BLaER1 (cell line): Measurements from ENCODE around the gene CNTNAP5.

Experiments used
- H3K27ac ChIP-seq: shearing (Covaris generic); formaldehyde crosslinking; 2 replicates; pipeline ENCODE4 v1.8.1; 2022
- H3K27me3 ChIP-seq: shearing (Covaris generic); formaldehyde crosslinking; 2 replicates; pipeline ENCODE4 v1.8.1; 2022
- H3K36me3 ChIP-seq: shearing (Covaris generic); formaldehyde crosslinking; 2 replicates; pipeline ENCODE4 v1.8.1; 2022
- H3K4me1 ChIP-seq: shearing (Covaris generic); formaldehyde crosslinking; 2 replicates; pipeline ENCODE4 v1.8.1; 2022
- H3K4me2 ChIP-seq: shearing (Covaris generic); formaldehyde crosslinking; 2 replicates; pipeline ENCODE4 v1.8.1; 2022
- H3K4me3 ChIP-seq: shearing (Covaris generic); formaldehyde crosslinking; 2 replicates; pipeline ENCODE4 v1.8.1; 2022
- H3K9ac ChIP-seq: shearing (Covaris generic); formaldehyde crosslinking; 2 replicates; pipeline ENCODE4 v1.8.1; 2022
- H3K9me3 ChIP-seq: shearing (Covaris generic); formaldehyde crosslinking; 2 replicates; pipeline ENCODE4 v1.8.1; 2022
- H4K20me1 ChIP-seq: shearing (Covaris generic); formaldehyde crosslinking; 2 replicates; pipeline ENCODE4 v1.8.1; 2022
- Cebpa-rat ChIP-seq: shearing (Covaris generic); IDR thresholded peaks from 2 replicates; pipeline ENCODE4 v1.8.1; 2022

The CNTNAP5 gene

DNA sequence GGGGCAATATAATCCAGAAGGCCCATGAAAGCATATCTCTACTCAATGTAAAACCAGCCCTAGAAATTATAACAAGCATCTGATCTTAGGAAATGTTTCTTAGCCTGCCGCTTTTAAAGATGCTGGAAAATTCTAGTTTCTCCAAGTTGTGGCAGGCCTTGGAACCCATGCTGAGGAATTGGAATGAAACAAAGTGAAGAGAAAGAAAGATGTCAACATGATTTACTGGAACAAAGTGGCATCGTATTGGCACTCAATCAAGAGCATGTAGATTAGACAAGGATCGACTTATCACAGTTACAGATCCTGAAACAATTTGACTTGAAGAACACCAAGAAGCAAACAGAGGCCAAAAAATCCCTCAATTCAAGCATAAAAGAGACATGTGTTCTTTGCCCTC, 28.7 kb downstream of the CNTNAP5 start:
- H3K4me3 ChIP-seq = no peak overlapping the region
- H3K36me3 ChIP-seq = no peaks in the 10 kb centered on the region
- H4K20me1 ChIP-seq = no peaks in the 10 kb centered on the region
- no peak overlapping the region for H3K9ac ChIP-seq
- H3K27ac ChIP-seq = no peak overlapping the region
- peaks cover 6% of the 10 kb centered on the region; the same call in 1 of the 2 replicates for H3K4me1 ChIP-seq
- no peaks in the 10 kb centered on the region for H3K27me3 ChIP-seq
- H3K4me2 ChIP-seq = no peak overlapping the region
- no peaks in the 10 kb centered on the region for H3K9me3 ChIP-seq
- TF ChIP-seq Cebpa-rat = no peak

DNA sequence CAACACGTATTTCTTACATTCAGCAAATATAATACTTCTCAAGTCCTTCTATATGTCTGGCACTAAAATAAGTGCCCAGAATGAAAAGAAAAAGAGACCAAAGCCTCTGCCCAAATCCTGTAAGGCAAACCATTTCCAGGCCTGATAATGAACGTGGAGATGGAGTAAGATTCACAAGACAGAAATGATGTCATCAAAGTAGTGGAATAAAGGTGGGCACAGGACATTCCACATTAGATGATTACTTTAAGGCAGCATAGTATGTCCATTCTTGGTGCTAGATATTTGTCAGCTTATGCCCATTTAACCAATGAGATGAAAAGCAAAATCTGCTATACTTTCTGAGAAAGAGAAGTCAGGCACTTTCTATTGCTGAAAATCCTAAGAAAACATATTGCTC, 38.5 kb downstream of the CNTNAP5 start:
- Histone ChIP-seq H3K4me3 (no peak overlapping the region), H3K36me3 (no peaks in the 10 kb centered on the region), H3K9me3 (no peaks in the 10 kb centered on the region), H3K27ac (no peak overlapping the region), H4K20me1 (no peaks in the 10 kb centered on the region), H3K27me3 (no peaks in the 10 kb centered on the region), H3K9ac (no peak overlapping the region), H3K4me1 (no peaks in the 10 kb centered on the region), H3K4me2 (no peak overlapping the region)
- no peak for TF ChIP-seq Cebpa-rat

DNA sequence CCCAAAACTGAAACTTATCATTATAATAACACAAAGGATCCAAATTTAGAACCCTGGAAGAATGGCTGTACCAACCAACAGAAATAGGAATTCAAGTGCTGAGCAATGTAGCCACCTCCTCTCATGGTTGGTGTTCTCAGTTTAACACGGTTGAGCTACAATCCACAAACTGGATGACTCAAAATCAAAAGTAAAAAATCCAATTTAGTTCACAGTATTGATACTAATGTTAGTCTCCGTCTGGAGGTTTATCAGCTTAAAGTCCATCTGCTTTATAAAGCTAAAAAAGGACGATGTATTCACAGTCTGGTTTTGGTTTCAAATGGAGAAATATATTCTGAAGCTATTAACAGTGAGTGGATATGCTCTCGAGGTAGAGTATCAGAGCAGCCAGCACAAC, 40.5 kb downstream of the CNTNAP5 start:
- Histone ChIP-seq H3K9me3 (no peaks in the 10 kb centered on the region), H3K9ac (no peak overlapping the region), H3K36me3 (no peaks in the 10 kb centered on the region), H4K20me1 (no peaks in the 10 kb centered on the region), H3K27ac (no peak overlapping the region), H3K4me2 (no peak overlapping the region), H3K27me3 (no peaks in the 10 kb centered on the region), H3K4me3 (no peak overlapping the region), H3K4me1 (no peaks in the 10 kb centered on the region)
- TF ChIP-seq Cebpa-rat = no peak

DNA sequence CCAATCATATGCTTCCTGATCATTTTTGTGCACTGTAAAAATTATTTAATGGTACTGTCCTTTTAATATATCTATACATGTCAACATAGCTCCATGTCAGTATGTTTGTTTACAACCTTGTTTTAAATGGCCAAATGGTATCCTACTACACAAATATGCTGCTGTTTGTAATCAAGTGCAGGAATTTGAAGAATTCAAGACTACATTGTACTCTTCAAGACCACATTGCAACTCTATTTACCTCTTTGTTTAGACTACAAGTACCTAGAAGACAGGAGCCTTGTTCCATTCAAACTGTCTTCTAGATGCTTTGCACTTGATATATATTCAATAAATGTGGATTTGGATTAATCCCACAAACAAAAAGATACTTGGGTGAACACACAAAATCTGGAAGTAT, 41.7 kb downstream of the CNTNAP5 start:
- H3K27ac ChIP-seq = no peak overlapping the region
- no peak overlapping the region for H3K4me2 ChIP-seq
- no peaks in the 10 kb centered on the region for H3K36me3 ChIP-seq
- no peaks in the 10 kb centered on the region for H3K4me1 ChIP-seq
- H3K27me3 ChIP-seq = no peaks in the 10 kb centered on the region
- H3K9ac ChIP-seq = no peak overlapping the region
- no peaks in the 10 kb centered on the region for H4K20me1 ChIP-seq
- no peak for TF ChIP-seq Cebpa-rat
- H3K9me3 ChIP-seq = no peaks in the 10 kb centered on the region
- no peak overlapping the region for H3K4me3 ChIP-seq

DNA sequence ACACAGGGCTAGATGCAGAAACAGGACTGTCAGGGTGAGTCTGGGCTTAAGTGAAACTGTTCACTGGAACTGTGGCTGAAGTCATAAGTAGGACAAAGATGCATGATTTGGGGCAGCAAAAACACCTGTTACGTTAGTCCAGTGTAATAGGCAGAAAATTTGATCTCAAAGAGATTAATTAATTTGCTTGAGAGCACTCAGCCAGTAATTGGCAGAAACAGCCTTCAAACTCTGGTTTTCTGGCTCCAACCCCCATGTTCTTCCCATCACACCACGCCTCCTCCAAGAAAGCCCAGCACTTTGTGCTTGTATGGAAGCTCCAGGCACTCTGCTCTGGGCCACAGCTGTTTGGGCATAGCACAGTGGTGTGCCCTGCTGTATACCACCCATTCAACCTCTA, 54.0 kb downstream of the CNTNAP5 start:
- Histone ChIP-seq H3K4me1 (no peaks in the 10 kb centered on the region), H3K4me2 (no peak overlapping the region), H4K20me1 (no peaks in the 10 kb centered on the region), H3K27me3 (no peaks in the 10 kb centered on the region), H3K36me3 (no peaks in the 10 kb centered on the region), H3K9me3 (no peaks in the 10 kb centered on the region), H3K27ac (no peak overlapping the region), H3K9ac (no peak overlapping the region), H3K4me3 (no peak overlapping the region)
- no peak for TF ChIP-seq Cebpa-rat

DNA sequence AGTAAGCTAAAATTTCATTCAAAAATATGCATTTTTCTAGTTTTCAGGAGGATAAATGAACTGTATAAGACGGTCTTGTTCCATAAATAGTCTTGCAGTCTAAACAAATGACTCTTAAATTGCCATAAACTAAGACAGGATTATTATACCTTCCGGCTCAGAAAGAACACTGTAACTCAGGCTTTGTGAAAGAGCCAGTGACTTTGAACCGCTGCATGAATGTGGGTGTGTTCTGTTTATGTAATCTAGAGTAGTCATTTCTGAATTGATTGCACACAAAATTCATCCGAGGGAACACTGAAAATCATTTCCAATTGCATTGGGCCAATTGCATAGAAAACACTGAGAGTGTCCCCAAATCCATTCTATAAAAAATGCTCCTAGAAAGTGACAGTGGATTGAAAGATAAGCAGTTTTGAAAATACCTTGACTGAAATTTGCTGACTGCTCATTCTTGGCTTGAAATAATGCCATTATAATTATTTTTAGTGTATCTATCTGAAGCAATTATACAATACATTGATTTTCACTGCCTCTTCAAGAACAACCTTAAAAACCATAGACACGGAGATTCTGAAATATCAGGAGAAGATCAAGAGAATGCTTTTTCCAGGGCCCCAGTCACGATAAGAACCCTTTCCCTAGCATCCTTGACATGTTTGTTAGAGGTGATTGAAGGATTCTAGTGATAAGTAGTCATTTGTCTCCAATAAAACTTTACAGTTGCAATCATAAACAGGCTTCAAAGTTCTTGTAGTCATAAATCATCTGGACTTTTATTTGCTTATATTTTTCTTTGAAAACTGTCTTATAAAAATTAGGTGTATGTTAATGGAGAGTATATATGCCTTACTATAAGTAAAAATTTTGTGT, 55.4 kb downstream of the CNTNAP5 start:
- H3K27me3 ChIP-seq = no peaks in the 10 kb centered on the region
- no peaks in the 10 kb centered on the region for H3K9me3 ChIP-seq
- H3K27ac ChIP-seq = no peak overlapping the region
- no peak overlapping the region for H3K9ac ChIP-seq
- no peaks in the 10 kb centered on the region for H4K20me1 ChIP-seq
- TF ChIP-seq Cebpa-rat = no peak
- no peaks in the 10 kb centered on the region for H3K36me3 ChIP-seq
- no peaks in the 10 kb centered on the region for H3K4me1 ChIP-seq
- no peak overlapping the region for H3K4me2 ChIP-seq
- H3K4me3 ChIP-seq = no peak overlapping the region

DNA sequence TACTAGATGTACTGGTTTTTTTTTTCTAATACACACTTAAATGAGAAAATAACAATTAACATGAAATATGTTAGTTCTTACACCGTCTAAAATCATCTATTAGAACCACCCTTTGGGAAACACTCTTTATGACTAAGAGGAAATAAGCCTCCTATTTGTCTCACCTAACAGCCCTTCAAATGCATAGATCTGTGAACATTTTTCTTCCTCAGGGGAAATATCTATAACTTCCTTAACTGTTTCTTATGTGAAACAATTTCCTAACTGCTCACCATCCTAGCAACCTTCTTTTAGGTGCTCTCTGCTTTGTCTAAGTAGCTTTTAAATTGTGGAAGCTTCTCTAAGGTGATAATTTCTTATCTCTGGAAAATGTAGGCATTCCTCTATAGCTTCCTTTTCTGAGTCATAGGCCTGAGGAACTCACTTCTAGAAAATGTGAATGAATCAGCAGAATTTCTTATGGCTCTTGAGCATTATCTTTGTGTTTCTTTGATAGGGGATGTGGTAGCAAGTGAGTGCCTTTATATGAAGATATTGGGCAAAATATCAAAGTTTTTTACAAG, 56.1 kb downstream of the CNTNAP5 start:
- Histone ChIP-seq H4K20me1 (no peaks in the 10 kb centered on the region), H3K27me3 (no peaks in the 10 kb centered on the region), H3K9me3 (no peaks in the 10 kb centered on the region), H3K4me3 (no peak overlapping the region), H3K27ac (no peak overlapping the region), H3K4me1 (no peaks in the 10 kb centered on the region), H3K9ac (no peak overlapping the region), H3K36me3 (no peaks in the 10 kb centered on the region), H3K4me2 (no peak overlapping the region)
- TF ChIP-seq Cebpa-rat = no peak

DNA sequence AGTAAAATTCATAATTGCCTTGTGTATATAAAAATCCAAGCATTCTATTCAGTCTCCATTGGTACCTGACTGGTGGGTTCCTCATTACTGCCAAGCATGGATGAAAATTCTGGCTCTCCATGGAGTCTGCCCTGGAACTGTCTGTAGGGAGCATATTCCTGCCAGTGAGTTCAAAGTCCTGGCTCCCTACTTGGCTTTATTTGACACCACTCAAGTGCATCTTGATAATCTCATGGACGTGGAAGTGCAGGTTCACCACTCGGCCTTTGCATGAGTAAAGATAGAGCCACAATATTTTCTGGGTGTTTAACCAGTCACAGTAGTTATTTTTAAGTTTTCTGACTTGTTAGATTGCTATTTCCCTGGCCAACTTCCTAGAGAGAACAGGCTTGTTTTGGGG, 63.5 kb downstream of the CNTNAP5 start:
- no peak overlapping the region for H3K27ac ChIP-seq
- no peaks in the 10 kb centered on the region for H3K36me3 ChIP-seq
- TF ChIP-seq Cebpa-rat = no peak
- no peaks in the 10 kb centered on the region for H4K20me1 ChIP-seq
- H3K9ac ChIP-seq = no peak overlapping the region
- no peak overlapping the region for H3K4me3 ChIP-seq
- no peaks in the 10 kb centered on the region for H3K27me3 ChIP-seq
- H3K4me1 ChIP-seq = no peaks in the 10 kb centered on the region
- no peak overlapping the region for H3K4me2 ChIP-seq
- H3K9me3 ChIP-seq = no peaks in the 10 kb centered on the region

DNA sequence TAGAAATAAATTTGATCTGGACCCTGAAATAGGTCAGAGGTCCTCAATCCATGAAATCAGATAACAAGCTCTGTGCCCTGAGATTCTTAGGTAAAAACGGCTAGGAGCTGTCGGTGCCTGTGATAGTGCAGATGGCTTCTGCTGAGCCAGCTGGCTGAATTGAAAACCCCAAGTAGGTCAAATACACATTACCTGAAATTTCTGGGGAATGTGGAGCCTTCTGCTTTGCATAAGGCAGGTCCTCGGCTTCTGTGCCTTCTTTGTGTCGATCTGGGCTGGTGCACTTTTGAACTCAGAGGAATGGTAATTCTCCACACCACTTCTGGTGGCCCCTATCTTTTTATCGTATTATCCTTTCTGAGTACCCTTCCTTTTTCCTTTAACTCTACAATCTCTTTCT, 66.6 kb downstream of the CNTNAP5 start:
- TF ChIP-seq Cebpa-rat = no peak
- H3K4me1 ChIP-seq = no peaks in the 10 kb centered on the region
- no peaks in the 10 kb centered on the region for H4K20me1 ChIP-seq
- no peaks in the 10 kb centered on the region for H3K9me3 ChIP-seq
- no peak overlapping the region for H3K4me3 ChIP-seq
- H3K36me3 ChIP-seq = no peaks in the 10 kb centered on the region
- no peak overlapping the region for H3K9ac ChIP-seq
- H3K4me2 ChIP-seq = no peak overlapping the region
- H3K27me3 ChIP-seq = no peaks in the 10 kb centered on the region
- no peak overlapping the region for H3K27ac ChIP-seq

DNA sequence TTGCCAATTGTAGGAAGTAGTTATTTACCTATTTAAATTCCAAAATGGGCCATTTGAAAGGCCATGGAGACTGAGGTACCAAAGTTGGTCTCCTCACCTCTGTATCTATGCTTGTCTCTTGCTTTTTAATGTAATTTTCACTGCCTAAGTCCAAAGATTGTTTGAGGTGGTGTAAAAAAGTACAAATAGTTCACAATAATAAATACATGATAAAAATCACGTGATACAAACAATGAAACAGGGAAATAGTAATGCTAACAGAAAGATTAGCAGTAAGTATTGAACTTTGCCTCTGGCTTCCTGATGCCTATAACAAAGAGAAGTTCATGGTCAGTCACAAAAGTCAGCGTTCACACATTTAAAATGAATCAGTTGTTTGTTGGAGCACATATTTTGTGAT, 67.6 kb downstream of the CNTNAP5 start:
- no peak overlapping the region for H3K4me2 ChIP-seq
- H3K27ac ChIP-seq = no peak overlapping the region
- no peaks in the 10 kb centered on the region for H3K4me1 ChIP-seq
- no peaks in the 10 kb centered on the region for H3K27me3 ChIP-seq
- no peak overlapping the region for H3K9ac ChIP-seq
- H3K4me3 ChIP-seq = no peak overlapping the region
- TF ChIP-seq Cebpa-rat = no peak
- H4K20me1 ChIP-seq = no peaks in the 10 kb centered on the region
- no peaks in the 10 kb centered on the region for H3K36me3 ChIP-seq
- H3K9me3 ChIP-seq = no peaks in the 10 kb centered on the region
